ENCODE results near the gene ZBTB4. TPM values are rescaled to one million over a fixed set of nuclear protein-coding genes. Genes with fewer than 3 reads are reported as not detected.

The ZBTB4 gene
- total RNA-seq, 1 experiment from 2014 or later = 15.5 TPM

- Histone ChIP-seq H3K4me3 (ENCODE audit: low read depth, low read length) (no peak overlapping the region), H3K4me1 (no peaks in the 10 kb centered on the region), H3K27me3 (replicated peaks; ENCODE audit: control insufficient read depth, insufficient read depth, low read length) (no peaks in the 10 kb centered on the region), H3K9me3 (no peaks in the 10 kb centered on the region), H3K36me3 (ENCODE audit: control insufficient read depth, insufficient read depth, low read length) (no peaks in the 10 kb centered on the region)
- ChIA-PET POLR2A (no interaction called here), CTCF (interaction anchor here (0.9 kb wide), 1 partner anchor 48 kb away, joined by 3 read pairs; no protein-coding TSS in a partner anchor)
- no TSS peak for BruUV-seq (replicated peaks)
- H3K36me3 Mint-ChIP-seq (ENCODE audit: insufficient read depth, unreplicated experiment) = peaks cover 40% of the 10 kb centered on the region
- no peak for DNase-seq
- no peak for TF ChIP-seq CTCF (IDR thresholded peaks at IDR 0.05; ENCODE audit: insufficient read depth in 1 of 2, low read depth in 1 of 2, low read length in 1 of 2, severe bottlenecking in 1 of 2, unreplicated experiment in 1 of 2)
- no peak overlapping the region for H3K4me3 Mint-ChIP-seq (ENCODE audit: unreplicated experiment)
- H3K4me1 Mint-ChIP-seq (ENCODE audit: low read depth, unreplicated experiment) = no peaks in the 10 kb centered on the region
- H3K27ac Mint-ChIP-seq (ENCODE audit: unreplicated experiment) = no peak overlapping the region
- no peaks in the 10 kb centered on the region for H3K9me3 Mint-ChIP-seq (ENCODE audit: unreplicated experiment)
- intact Hi-C loops (cut with micrococcal nuclease; ENCODE audit: unreplicated experiment) = no loop called here
- H3K27me3 Mint-ChIP-seq (ENCODE audit: insufficient read depth, unreplicated experiment) = no peaks in the 10 kb centered on the region
Observed at GRCh38 chr17:7512824-7513540, 33.6 kb upstream of the ZBTB4 start.

GRCh38 chr17:7512105-7512504, 32.7 kb upstream of the ZBTB4 start:
- BruUV-seq (replicated peaks) = no TSS peak
- Histone ChIP-seq H3K4me1 (no peaks in the 10 kb centered on the region), H3K27me3 (replicated peaks; ENCODE audit: control insufficient read depth, insufficient read depth, low read length) (no peaks in the 10 kb centered on the region), H3K9me3 (no peaks in the 10 kb centered on the region), H3K36me3 (ENCODE audit: control insufficient read depth, insufficient read depth, low read length) (no peaks in the 10 kb centered on the region), H3K4me3 (ENCODE audit: low read depth, low read length) (no peak overlapping the region)
- CTCF ChIA-PET = no interaction called here
- no peaks in the 10 kb centered on the region for H3K9me3 Mint-ChIP-seq (ENCODE audit: unreplicated experiment)
- no peak overlapping the region for H3K27ac Mint-ChIP-seq (ENCODE audit: unreplicated experiment)
- H3K27me3 Mint-ChIP-seq (ENCODE audit: insufficient read depth, unreplicated experiment) = no peaks in the 10 kb centered on the region
- POLR2A ChIA-PET = no interaction called here
- H3K36me3 Mint-ChIP-seq (ENCODE audit: insufficient read depth, unreplicated experiment) = peaks cover 48% of the 10 kb centered on the region
- intact Hi-C loops (cut with micrococcal nuclease; ENCODE audit: unreplicated experiment) = no loop called here
- H3K4me3 Mint-ChIP-seq (ENCODE audit: unreplicated experiment) = no peak overlapping the region
- no peak for DNase-seq
- no peaks in the 10 kb centered on the region for H3K4me1 Mint-ChIP-seq (ENCODE audit: low read depth, unreplicated experiment)
- TF ChIP-seq CTCF (IDR thresholded peaks at IDR 0.05; ENCODE audit: insufficient read depth in 1 of 2, low read depth in 1 of 2, low read length in 1 of 2, severe bottlenecking in 1 of 2, unreplicated experiment in 1 of 2) = no peak

- H3K4me1 Mint-ChIP-seq (ENCODE audit: low read depth, unreplicated experiment) = no peaks in the 10 kb centered on the region
- no peaks in the 10 kb centered on the region for H3K27me3 Mint-ChIP-seq (ENCODE audit: insufficient read depth, unreplicated experiment)
- DNase-seq = no peak
- Histone ChIP-seq H3K9me3 (no peaks in the 10 kb centered on the region), H3K27me3 (replicated peaks; ENCODE audit: control insufficient read depth, insufficient read depth, low read length) (no peaks in the 10 kb centered on the region), H3K4me3 (ENCODE audit: low read depth, low read length) (no peak overlapping the region), H3K36me3 (ENCODE audit: control insufficient read depth, insufficient read depth, low read length) (no peaks in the 10 kb centered on the region), H3K4me1 (no peaks in the 10 kb centered on the region)
- no peak for TF ChIP-seq CTCF (IDR thresholded peaks at IDR 0.05; ENCODE audit: insufficient read depth in 1 of 2, low read depth in 1 of 2, low read length in 1 of 2, severe bottlenecking in 1 of 2, unreplicated experiment in 1 of 2)
- ChIA-PET POLR2A (interaction anchor here (0.7 kb wide), 1 partner anchor 131 kb away, joined by 4 read pairs; no protein-coding TSS in a partner anchor), CTCF (no interaction called here)
- no peaks in the 10 kb centered on the region for H3K9me3 Mint-ChIP-seq (ENCODE audit: unreplicated experiment)
- H3K36me3 Mint-ChIP-seq (ENCODE audit: insufficient read depth, unreplicated experiment) = peaks cover 58% of the 10 kb centered on the region
- intact Hi-C loops (cut with micrococcal nuclease; ENCODE audit: unreplicated experiment) = no loop called here
- BruUV-seq (replicated peaks) = no TSS peak
- H3K4me3 Mint-ChIP-seq (ENCODE audit: unreplicated experiment) = no peak overlapping the region
- no peak overlapping the region for H3K27ac Mint-ChIP-seq (ENCODE audit: unreplicated experiment)
Observed at GRCh38 chr17:7511108-7511507, 31.7 kb upstream of the ZBTB4 start.
